HG03060 (cell line): Measurements from ENCODE around the gene COBL.

Experiments
- ATAC-seq: cut with Tn5 transposase; IDR thresholded peaks from one replicate; pipeline ENCODE4 v1.9.1; 2021; ENCODE audit warnings: low read depth, moderate number of reproducible peaks; ENCODE audit not compliant: unreplicated experiment

COBL gene, protein sequence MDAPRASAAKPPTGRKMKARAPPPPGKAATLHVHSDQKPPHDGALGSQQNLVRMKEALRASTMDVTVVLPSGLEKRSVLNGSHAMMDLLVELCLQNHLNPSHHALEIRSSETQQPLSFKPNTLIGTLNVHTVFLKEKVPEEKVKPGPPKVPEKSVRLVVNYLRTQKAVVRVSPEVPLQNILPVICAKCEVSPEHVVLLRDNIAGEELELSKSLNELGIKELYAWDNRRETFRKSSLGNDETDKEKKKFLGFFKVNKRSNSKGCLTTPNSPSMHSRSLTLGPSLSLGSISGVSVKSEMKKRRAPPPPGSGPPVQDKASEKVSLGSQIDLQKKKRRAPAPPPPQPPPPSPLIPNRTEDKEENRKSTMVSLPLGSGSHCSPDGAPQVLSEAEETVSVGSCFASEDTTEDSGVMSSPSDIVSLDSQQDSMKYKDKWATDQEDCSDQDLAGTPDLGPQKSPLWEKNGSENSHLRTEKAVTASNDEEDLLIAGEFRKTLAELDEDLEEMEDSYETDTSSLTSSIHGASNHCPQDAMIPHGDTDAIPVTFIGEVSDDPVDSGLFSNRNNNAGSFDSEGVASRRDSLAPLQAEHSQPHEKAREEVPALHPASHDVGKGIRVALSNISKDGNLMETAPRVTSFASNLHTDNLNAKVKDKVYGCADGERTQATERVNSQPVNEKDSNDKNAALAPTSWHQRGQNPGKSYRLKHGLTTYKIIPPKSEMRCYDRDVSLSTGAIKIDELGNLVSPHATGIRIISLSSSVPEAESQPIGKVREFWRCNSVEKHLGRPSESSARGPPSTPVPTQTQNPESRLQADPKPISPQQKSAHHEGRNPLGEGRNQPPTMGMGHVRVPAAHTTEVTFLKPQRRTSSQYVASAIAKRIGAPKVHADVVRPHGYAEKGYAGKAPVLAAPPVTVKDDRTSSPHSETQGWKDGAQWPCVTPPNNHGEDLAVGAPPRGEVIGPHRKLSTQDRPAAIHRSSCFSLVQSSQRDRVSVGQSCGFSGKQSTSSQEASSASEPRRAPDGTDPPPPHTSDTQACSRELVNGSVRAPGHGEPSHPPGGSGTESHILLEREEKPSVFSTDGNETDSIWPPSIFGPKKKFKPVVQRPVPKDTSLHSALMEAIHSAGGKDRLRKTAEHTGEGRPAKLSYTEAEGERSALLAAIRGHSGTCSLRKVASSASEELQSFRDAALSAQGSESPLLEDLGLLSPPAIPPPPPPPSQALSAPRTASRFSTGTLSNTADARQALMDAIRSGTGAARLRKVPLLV

DNA sequence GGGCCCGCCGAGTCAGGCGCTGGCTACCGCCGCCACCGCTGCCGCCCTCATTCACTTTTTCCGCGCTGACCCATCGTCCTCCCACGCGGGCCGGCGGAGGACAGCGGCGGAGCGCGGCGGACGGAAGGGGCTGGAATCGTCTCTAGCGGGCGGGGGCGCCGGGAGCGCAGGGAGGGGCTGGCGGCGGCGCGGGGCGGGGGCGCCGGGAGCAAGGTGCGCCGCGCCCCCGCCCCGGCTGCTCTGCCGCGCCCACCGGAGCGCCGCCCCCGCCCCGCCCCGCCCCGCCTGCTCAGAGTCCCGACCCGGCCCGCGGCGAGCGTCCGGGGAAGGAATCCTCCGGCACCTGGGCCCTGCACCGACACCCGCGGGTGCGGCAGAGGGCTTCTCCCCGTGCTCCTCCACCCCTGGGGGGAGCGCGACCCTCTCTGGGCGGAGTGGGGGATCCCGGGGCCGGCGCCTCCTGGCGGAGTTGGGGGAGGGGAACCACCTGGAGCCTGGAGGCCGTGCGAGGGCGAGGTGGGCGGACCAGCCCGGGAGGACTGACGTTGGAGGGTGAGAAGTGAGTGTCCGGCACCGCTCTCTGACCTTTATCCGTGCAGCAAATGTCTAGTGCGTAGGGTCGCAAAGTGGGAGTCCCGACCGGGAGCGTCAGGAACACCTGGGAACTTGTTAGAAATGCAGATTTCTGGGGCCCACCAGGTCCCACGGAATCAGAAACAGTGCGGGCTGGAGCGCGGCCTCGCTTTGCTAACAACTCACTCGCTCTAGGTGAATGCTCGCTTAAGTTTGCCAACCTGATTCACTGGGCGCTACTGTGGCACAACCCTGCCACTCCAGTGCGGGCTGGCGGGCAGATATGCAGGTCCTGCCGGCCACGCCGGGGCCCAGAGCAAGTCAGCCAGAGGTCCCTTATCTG is at the start of gene COBL:
Gene COBL, minus strand, starts transcription at position 144 of the 916 bp plus-strand sequence. CDS start 176 bp downstream, outside the sequence.
- no peak for ATAC-seq

DNA sequence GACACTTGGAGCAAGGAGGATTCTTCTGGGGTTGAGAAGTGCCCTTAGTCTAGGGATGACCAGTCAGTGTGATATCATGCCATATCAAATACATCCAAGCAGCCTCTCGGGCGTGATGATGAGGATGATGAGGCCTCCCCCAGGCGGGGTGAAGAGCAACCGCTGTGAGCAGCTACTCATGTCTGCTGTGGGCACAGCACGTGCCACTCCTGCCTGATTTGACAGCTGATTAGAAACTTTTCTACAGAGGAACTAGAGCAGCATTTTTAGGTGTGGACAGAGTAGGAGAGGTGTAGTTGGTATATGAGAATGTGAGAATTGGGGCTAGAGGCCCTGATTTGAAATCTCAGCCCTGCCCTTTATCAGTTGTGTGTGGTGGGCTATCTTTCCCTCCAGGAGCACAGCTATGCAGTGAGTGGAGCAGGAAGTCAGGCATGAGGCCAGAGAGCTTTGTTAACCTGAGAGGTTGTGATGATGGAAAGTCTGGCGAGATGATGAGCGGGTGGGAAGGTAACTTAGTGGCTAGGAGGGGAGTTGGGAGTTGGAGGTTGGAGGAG is 49.6 kb upstream of the COBL start:
- no peak for ATAC-seq

DNA sequence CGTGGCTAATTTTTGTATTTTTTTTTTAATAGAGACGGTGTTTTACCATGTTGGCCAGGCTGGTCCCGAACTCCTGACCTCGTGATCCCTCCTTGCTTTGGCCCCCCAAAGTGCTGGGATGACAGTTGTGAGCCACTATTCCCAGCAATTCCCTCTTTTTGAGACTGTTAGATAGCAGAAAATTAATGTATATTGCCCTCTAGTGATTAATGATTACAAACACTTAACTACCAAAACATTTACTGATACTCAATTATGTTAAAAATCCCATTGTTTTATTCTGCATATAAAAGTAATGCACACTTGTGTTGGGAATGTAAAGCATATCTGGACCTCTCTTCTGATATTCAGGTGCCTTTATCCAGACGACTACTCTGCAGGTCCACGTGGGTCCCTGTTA is 41.2 kb upstream of the COBL start:
- ATAC-seq = no peak

DNA sequence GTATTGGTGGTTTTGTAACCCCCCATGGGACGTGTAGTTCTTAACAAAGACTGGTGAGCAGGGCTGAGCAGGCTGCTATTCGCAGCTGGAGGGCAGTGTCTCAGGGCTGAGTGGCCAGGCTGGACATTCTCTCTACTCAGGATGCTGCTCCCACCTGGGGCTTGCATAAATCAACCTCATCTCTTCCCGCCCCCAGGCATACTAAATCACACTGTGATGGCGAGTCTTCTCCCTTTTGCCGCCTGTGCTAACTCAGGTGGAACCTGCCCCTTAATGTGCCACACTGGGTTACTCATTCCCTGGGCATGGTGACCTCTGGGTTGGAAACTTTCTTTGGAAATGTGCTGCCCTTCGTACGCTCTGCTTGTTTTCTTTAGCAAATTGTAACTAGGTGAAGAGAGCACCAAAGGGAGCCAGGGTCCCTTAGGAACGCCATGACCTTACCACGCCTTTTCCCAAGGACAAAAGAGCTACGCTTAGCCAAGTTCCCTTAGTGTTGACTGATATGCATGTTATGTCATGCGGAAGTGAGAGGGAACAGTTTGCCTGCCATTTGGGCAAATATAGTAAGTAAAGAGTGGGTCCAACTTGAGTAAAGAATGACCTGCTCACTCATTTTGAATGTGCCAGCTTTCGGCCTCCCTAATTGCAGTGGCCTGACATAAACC is 40.4 kb upstream of the COBL start:
- ATAC-seq = no peak

DNA sequence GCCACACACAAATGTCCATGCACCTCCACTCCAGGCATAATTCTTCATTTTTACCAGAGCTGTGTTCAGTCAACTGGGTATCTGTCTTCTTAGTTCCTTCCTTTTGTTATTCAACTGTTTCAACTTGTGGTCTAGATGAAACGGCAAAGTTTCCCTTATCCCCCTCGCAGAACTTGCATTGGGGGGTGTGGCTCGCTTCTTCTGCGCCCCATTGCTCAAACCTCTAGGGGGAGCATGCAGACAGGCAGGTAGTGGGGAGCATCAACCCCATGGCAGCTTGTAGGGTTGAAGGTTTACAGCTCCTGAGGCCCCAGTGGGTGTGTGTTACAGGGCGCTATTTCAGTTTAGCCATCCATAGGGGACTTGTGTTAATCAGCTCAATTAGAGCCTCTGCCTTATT is 38.3 kb upstream of the COBL start:
- ATAC-seq = no peak

DNA sequence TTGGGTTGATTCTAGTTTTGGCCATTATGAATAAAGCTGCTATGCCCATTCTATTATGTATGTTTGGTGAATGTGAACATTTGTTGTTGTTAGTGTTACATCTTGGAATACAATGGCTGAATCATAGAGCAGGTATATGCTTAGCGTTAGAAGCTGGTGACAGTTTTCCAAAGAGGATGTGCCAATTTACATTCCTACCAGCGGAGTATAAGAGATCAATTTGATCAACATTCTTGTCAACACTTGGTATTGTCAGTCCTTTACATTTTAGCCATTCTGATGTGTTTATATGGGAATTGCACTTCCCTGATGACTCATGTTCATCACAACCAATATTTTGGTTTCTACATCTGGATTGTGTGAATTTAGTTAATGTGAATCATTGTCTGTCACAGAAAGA is 37.8 kb upstream of the COBL start:
- ATAC-seq = no peak

DNA sequence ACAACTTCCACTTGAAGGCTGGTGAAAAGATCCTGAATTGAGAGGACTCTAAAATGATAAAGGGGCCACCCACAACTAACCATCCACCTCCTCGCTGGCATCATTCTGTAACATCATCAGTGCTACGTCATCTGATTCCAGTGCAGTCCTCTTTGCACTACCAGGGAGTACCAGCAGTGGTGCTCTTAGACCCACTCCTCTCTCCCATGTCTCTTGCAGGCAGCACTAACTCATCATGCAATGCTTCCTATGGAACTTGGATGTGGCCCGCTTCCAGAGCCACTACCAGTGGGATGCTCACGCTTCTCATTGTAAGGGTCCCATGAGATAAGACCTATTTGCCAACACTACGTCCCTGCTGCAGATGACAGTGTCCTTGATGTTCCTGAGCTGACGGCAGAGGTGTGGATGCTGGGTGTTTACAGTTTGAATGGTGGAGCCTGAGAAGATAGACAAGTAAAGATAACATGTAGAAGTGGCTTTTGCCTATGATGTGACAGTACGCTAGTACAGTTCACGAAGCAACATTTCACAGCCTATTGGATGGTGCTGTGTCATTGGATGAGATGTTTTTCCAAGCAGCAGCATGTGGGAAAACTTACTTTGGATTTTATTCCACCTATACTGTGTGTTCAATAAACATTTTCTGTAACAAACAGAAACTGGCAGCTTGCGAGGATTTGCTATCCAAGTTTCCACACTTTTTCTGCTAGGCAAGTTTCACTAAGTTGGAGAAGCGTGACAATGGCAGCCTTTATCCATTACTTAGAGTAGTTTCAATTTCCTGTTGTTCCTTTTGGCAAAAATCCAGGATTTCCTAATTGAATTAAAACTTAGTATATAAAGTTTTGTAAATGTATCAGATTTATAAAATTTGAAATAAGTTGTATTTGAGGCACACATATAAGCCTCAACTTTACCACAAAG is 35.8 kb upstream of the COBL start:
- ATAC-seq = no peak

DNA sequence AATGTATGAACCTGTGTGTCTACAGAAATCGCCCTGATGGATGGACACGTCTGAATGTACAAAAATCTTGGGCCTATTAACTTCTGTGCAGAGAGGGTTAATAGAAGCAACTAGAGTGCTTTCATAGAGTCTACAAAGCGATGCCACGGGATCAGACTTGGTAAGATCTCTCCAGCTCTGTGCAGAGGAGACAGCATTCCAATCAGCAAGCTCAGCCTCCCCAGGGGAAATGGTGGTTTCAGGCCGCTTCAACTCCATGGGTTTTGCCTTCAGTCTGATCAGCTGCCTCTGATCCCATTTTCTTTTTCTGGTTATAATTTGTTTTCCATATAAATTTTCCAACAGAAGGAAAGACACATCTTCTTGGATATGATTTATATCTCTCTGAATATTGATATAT is 35.1 kb upstream of the COBL start:
- ATAC-seq = no peak

DNA sequence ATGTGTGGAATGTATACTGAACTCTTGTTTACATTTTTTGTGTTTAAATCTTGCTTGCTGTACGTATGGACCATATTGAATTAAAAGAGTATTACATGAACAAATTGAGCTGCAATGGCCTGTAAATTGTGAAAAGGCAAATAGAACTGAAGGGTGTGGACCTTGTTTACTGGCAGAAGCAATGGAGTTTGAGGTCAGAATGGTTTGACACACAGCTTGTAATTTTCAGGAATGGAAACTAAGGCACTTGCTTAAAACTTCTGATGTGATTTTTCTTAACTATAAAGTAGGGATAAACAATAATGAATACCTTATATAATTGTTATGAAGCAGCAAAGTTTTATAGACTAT is 33.9 kb upstream of the COBL start:
- no peak for ATAC-seq

DNA sequence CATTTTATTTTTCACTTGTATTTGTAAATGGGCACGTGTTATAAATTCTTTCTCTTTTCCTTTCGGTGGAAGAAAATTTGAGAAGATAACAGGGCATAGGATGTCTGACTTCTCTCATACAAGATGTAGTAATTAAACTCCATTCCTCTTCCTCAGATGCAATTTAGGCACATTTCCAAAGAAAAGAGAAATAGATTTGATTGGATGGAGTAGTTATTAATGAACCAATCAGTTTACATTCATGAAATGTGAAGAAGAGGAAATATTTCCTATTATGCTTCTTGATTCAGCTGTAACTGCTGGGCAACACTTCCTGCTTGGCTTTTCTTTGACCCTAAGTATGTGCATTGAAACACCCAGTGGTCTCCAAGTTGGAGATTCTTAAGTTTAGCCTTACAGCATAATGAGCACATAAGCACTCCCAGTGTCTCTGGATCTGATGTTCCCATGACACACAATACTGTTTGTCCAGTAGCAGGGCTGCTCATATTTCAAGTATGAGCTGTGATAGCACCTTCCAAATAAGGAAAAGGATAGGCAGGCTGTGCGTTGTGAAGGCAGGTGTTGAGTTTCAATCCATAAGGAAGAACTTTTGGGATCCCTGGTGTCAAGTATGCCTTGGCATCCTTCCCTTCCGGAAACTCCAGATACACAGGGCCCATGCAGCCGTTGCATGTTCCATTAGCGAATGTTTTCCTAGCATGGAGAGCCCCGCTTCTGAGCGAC is 33.4 kb upstream of the COBL start:
- ATAC-seq = no peak

DNA sequence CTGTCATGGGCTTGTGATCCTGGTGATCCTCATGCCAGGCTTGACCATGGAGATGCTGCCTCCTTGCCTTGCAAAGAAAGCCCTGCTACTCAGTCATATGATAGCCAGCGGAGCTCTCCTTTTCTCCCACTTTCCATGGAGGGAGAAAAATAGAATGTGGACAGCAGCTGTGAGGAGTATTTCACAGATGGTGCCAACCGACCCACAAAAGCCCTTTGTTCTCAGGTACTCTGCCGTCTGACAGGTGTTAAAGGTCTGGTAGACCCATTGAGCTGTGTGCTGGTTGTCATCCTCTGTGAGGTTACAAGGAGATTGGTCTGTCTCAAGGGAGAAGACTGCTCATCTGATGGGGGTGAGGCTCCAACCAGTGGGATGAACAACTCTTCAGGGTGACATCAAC is 29.5 kb upstream of the COBL start:
- ATAC-seq = no peak

DNA sequence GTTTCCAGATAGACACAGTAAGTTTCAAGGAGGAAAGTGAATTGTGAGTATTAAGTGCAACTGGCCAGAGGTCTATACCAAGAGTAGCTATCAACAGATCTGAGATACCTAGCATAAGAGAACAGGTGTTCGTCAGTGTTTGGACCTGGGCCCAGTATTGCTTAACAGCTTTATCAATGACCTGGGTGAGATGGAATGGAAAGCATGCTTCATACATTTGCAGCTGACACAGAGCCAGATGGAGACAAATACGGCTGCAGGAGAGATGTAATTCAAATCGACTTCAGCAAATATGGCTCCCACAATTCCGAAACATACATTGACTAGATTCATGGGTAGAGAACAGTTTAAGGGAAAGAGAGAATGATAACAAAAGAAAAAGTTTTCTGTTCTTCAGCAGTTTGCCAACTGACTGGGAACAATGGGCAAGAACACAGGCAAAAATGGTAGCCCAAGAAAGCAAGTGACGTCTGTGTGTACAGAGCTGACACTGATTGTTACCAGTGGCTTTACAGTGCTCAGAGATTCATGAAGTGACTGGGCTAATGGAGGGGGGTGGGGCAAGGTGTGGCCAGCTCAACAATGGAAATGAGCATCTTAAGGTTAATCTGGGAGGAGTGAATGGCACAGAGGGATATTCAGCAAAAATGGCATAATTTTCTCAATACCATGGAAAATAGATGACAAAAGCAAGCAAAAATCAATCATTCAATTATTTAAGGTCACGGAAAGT is 28.0 kb upstream of the COBL start:
- no peak for ATAC-seq

DNA sequence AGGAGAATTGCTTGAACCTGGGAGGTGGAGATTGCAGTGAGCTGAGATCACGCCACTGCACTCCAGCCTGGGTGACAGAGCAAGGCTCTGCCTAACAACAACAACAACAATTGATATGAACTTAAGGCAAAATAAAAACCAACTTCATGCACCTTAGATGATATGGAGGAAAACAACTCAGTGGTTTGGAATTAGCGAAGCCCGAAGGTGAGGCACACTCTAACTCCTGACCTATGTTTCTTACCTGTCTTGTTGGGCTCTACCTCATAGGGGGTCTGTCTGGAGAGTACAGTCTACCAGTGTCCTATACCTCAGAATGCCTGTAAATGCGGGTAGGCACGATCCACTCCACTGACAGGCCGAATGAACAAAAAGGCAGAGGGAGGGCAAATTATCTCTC is 24.3 kb upstream of the COBL start:
- ATAC-seq = no peak

DNA sequence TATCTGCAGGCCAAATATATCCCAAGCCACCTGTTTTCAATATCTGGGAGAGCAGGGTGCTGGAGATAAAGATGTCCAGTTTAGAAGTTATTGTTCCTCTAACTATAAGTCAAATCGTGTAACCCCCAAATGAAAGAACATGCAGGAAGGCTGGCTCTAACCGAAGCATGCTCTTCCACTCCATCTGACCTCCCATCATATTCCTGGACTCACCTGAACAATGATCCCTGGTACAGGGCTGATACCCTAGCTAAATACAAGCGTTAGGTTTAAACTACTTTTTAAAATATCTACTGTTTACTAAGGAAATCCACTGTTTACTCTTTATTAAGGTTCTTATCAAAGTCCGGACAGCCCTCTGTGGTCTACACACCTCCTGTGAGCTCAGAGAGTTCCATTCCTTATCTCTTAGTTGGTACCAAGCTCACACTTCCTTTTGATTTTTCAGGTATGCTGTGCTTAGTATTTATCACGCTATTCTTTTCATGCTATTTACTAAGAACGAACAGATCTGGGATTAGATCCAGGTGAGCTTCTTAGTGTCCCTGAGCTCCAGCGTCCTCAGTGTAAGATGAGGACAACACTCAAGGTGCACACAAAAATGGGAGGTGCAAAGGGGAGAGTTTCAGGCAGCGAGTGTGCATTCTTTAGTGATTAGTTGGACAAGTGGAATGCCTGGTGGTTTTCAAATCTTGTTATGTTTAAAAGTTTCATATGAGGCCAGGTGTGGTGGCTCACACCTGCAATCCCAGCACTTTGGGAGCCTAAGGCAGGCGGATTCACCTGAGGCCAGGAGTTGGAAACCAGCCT is 23.6 kb upstream of the COBL start:
- no peak for ATAC-seq

DNA sequence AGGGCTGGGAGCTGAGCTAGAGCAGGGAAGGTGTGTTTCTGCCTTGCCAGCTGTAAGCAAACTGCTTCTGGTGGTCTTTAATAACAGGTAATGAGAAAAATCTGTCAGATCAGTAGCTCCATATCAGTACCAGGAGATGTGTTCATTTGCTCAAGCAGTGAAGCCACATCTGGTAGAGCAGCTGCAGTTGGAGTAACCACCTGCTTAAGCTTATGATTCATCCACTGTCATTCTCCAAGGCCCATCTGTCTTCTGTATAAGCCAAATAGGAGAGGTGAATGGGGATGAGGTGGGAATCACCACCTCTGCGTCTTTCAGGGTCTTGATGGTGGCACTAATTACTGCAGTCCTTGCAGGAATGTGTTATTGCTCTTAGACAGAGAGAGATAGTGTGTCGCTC is 18.4 kb upstream of the COBL start:
- no peak for ATAC-seq

DNA sequence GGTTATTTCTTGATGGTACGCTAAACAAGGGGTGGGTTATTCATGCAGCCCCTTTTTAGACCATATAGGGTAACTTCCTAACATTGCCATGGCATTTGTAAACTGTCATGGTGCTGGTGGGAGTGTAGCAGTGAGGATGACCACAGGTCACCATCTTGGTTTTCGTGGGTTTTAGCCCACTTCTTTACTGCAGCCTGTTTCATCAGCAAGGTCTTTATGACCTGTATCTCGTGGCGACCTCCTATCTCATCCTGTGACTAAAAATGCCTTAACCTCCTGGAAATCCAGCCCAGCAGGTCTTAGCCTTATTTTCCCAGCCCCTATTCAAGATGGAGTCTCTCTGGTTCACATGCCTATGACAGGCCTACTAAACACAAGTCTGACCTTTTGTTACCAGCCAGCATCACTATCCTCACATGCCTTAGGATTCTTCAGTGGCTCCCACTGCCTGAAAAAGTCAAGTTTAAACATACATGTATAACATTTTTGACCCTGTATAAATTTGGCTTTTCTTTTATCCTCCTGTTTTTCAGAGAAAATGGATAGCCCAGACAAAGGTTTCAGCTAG is 13.2 kb upstream of the COBL start:
- no peak for ATAC-seq
